HL-60 (cell line): ENCODE data around the gene TBCD.

ENCODE experiments used
- DNase-seq, 2 experiments: peaks; one replicate each; pipeline ENCODE4 v3.0.0-alpha.2; 2010 to 2020; ENCODE audit warnings: low read depth in 1 of 2, low spot score in 1 of 2
- H3K27ac ChIP-seq: fragments of 250-450 bp; sonication (Bioruptor Pico); replicated peaks from 2 replicates; pipeline ENCODE4 v1.5.1; 2020; ENCODE audit warnings: mild to moderate bottlenecking, moderate library complexity
- H3K27me3 ChIP-seq: fragments of 250-450 bp; sonication (Bioruptor Pico); 2 replicates; pipeline ENCODE4 v1.5.1; 2021; ENCODE audit warnings: mild to moderate bottlenecking, moderate library complexity; ENCODE audit not compliant: insufficient read depth, poor library complexity, severe bottlenecking
- H3K4me3 ChIP-seq: replicated peaks from 2 replicates; pipeline ENCODE4 v1.5.1; 2011; ENCODE audit warnings: mild to moderate bottlenecking, control low read depth, low read length; ENCODE audit not compliant: insufficient read depth
- GABPA ChIP-seq: IDR thresholded peaks from 2 replicates; pipeline ENCODE4 v1.6.1; 2012; ENCODE audit warnings: low read depth
- POLR2AphosphoS5 ChIP-seq: IDR thresholded peaks from 2 replicates; pipeline ENCODE4 v1.6.1; 2012; ENCODE audit warnings: low read depth
- SPI1 ChIP-seq: IDR thresholded peaks from 2 replicates; pipeline ENCODE4 v1.6.1; 2012; ENCODE audit warnings: low read depth, mild to moderate bottlenecking, borderline replicate concordance
- TF ChIP-seq, protein P1 (sequence below): IDR thresholded peaks from 2 replicates; pipeline ENCODE4 v1.6.1; 2012; ENCODE audit warnings: low read depth; ENCODE audit not compliant: insufficient replicate concordance
- TF ChIP-seq, protein P2 (sequence below): IDR thresholded peaks from one replicate; pipeline ENCODE4 v1.5.1; 2011; ENCODE audit warnings: low read length, control low read depth, inconsistent platforms; ENCODE audit not compliant: insufficient read depth

The TBCD gene

DNA sequence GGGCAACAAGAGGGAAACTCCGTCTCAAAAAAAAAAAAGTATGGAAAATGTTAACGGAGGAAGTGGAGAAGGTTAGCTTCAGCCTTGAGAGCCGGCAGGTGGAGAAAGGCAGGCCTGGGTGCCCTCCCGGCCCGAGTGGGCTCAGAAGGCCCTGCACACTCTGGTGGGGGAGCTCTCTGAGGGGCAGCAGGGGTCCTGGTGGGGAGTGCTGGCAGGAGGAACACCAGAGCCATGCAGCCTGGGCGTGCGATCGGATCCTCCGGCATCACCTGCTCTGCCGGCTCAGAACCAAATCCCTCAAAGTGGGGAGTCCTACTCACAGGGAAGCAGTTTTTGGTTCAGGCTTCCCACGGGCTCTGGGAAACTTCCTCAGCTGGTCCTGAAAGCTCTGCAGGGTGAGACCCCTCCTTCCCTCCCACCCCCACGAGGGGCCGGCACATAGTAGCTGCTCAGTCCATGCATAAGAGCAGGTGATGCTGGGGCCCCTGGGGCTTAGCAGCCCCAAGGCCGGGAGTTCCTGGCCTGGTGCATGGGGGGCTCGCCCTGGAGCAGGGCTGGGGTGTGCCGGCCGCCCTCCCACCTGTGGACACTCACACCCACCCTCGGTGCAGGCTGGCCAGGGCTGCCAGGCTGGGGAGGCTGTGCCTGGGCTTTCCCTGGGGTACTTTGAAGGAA lies 15.2 kb upstream of the TBCD start:
- Histone ChIP-seq H3K27me3 (no peaks in the 10 kb centered on the region), H3K27ac (no peak overlapping the region), H3K4me3 (no peak overlapping the region)
- DNase-seq: no peak
- no peak for TF ChIP-seq SPI1
- TF ChIP-seq, protein P1, sequence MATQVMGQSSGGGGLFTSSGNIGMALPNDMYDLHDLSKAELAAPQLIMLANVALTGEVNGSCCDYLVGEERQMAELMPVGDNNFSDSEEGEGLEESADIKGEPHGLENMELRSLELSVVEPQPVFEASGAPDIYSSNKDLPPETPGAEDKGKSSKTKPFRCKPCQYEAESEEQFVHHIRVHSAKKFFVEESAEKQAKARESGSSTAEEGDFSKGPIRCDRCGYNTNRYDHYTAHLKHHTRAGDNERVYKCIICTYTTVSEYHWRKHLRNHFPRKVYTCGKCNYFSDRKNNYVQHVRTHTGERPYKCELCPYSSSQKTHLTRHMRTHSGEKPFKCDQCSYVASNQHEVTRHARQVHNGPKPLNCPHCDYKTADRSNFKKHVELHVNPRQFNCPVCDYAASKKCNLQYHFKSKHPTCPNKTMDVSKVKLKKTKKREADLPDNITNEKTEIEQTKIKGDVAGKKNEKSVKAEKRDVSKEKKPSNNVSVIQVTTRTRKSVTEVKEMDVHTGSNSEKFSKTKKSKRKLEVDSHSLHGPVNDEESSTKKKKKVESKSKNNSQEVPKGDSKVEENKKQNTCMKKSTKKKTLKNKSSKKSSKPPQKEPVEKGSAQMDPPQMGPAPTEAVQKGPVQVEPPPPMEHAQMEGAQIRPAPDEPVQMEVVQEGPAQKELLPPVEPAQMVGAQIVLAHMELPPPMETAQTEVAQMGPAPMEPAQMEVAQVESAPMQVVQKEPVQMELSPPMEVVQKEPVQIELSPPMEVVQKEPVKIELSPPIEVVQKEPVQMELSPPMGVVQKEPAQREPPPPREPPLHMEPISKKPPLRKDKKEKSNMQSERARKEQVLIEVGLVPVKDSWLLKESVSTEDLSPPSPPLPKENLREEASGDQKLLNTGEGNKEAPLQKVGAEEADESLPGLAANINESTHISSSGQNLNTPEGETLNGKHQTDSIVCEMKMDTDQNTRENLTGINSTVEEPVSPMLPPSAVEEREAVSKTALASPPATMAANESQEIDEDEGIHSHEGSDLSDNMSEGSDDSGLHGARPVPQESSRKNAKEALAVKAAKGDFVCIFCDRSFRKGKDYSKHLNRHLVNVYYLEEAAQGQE: no peak
- no peak for TF ChIP-seq GABPA
- TF ChIP-seq, protein P2, sequence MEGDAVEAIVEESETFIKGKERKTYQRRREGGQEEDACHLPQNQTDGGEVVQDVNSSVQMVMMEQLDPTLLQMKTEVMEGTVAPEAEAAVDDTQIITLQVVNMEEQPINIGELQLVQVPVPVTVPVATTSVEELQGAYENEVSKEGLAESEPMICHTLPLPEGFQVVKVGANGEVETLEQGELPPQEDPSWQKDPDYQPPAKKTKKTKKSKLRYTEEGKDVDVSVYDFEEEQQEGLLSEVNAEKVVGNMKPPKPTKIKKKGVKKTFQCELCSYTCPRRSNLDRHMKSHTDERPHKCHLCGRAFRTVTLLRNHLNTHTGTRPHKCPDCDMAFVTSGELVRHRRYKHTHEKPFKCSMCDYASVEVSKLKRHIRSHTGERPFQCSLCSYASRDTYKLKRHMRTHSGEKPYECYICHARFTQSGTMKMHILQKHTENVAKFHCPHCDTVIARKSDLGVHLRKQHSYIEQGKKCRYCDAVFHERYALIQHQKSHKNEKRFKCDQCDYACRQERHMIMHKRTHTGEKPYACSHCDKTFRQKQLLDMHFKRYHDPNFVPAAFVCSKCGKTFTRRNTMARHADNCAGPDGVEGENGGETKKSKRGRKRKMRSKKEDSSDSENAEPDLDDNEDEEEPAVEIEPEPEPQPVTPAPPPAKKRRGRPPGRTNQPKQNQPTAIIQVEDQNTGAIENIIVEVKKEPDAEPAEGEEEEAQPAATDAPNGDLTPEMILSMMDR: no peak

DNA sequence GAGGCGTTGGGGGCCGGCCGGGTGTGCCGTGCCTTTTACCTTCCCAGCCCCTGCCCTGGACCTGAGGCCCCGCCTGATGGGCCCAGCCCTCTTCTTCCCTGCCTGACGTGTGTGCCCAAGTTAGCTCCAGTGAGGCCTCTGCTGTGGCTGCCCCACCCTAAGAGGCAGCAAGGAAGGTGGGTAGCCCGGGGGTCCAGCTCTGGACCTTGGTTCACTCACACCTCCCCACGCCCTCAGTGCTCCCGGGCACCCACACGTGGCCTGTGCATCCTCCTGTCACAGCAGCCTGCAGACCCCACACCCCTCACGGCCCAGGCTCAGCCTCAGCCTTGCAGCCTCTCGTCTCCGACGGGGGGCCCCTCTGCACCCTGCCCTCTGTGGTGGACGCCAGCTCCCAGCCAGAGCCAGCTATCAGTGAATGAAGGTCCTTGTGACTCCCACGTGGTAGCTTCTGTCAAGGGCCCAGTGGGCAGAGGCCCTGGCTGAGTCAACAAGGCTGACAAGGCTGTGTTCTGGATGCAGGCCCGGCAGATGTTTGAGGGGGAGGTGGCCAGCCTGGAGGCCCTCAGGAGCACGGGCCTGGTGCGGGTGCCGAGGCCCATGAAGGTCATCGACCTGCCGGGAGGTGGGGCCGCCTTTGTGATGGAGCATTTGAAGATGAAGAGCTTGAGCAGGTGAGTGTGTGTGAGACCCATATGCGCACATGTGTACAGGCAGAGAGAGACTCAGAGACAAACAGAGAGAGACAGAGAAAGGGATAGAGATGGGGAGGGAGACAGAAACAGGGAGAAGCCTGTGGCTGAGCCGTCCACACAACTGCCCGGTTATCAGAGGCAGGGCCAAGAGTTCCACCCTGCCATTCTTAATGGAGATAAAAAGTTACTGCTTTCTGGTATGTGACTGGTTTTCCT lies 13.6 kb upstream of the TBCD start:
- Histone ChIP-seq H3K27ac (no peak overlapping the region), H3K27me3 (no peaks in the 10 kb centered on the region), H3K4me3 (no peak overlapping the region)
- TF ChIP-seq POLR2AphosphoS5 (no peak), GABPA (no peak), SPI1 (no peak)
- TF ChIP-seq, protein P1: no peak
- TF ChIP-seq, protein P2: no peak
- DNase-seq: no peak

DNA sequence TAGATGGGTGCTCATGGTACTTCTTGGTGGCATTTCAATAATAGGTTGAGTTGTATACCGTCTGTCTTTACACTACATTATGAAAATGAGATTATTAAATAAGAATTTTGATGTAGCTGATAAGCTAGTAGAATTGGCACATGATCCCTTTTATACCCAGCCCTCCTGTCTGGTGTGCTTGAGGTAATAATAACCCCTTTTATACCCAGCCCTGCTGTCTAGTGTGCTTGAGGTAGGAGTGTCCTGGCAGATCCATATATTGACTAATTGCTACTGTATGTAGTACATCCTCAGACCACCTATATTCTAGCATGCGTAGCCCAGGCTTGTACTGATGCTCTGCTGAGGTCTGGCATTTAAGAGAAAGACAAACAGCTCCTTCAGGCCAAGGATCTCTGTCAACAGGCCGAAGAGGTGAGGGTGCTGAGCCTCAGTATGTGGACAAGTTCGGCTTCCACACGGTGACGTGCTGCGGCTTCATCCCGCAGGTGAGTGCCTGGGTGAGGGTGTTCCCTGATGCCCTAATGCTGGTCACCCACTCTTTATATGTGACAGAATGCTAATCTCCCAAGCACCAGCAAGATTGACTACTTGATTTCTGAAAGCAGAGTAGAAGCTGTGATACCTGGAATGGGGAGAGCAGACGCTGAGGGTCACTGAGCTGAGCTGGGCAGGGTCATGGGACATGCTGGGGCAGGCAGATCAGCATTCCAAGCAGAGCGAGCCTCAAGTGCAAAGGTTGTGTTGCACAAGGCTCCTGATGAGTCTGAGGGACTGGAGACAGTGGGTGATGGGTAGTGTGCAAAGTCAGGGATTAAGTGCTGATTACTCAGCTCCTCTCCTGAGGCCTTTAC lies 10.7 kb upstream of the TBCD start:
- Histone ChIP-seq H3K4me3 (no peak overlapping the region), H3K27ac (no peak overlapping the region), H3K27me3 (no peaks in the 10 kb centered on the region)
- TF ChIP-seq, protein P2: no peak
- TF ChIP-seq GABPA (no peak), POLR2AphosphoS5 (no peak), SPI1 (no peak)
- TF ChIP-seq, protein P1: no peak
- no peak for DNase-seq
